HG02973 (cell line): ENCODE measurements around the gene CHST14.

Source experiments
- ATAC-seq: cut with Tn5 transposase; IDR thresholded peaks from one replicate; pipeline ENCODE4 v1.9.1; 2021; ENCODE audit warnings: moderate library complexity; ENCODE audit not compliant: unreplicated experiment

Gene CHST14

GRCh38 chr15:40487816-40488682 is 17.3 kb downstream of the CHST14 start:
- ATAC-seq = no peak

- ATAC-seq = no peak
These were observed 18.7 kb downstream of the CHST14 start for GRCh38 chr15:40489274-40490175.

- ATAC-seq = no peak
These were observed 22.5 kb downstream of the CHST14 start for GRCh38 chr15:40493089-40493840.

GRCh38 chr15:40495516-40495915 is 24.7 kb downstream of the CHST14 start:
- ATAC-seq = no peak

- ATAC-seq = no peak
These were observed 27.6 kb downstream of the CHST14 start for GRCh38 chr15:40498418-40498817.

- no peak for ATAC-seq
These were observed 28.1 kb downstream of the CHST14 start for GRCh38 chr15:40498891-40499290.

- ATAC-seq = no peak
These were observed 29.1 kb downstream of the CHST14 start for GRCh38 chr15:40499931-40500330.

- no peak for ATAC-seq
These were observed 30.0 kb downstream of the CHST14 start for GRCh38 chr15:40500568-40501330.

GRCh38 chr15:40501487-40501886 is 30.7 kb downstream of the CHST14 start:
- no peak for ATAC-seq

- ATAC-seq = peak; percentile 55
These were observed 36.3 kb downstream of the CHST14 start for GRCh38 chr15:40506964-40507571.

- no peak for ATAC-seq
These were observed 37.4 kb downstream of the CHST14 start for GRCh38 chr15:40508216-40508615.

GRCh38 chr15:40510201-40510600 is 39.4 kb downstream of the CHST14 start:
- ATAC-seq = no peak

- no peak for ATAC-seq
These were observed 40.3 kb downstream of the CHST14 start for GRCh38 chr15:40511093-40511471.

GRCh38 chr15:40511472-40512133 is 40.8 kb downstream of the CHST14 start:
- ATAC-seq = no peak

GRCh38 chr15:40512440-40512839 is 41.7 kb downstream of the CHST14 start:
- ATAC-seq = no peak

GRCh38 chr15:40513609-40514008 is 42.8 kb downstream of the CHST14 start:
- no peak for ATAC-seq

GRCh38 chr15:40516322-40516721 is 45.5 kb downstream of the CHST14 start:
- ATAC-seq = no peak
